ENCODE results near the gene RANBP1. TPM values are rescaled to one million over a fixed set of nuclear protein-coding genes. Genes with fewer than 3 reads are reported as not detected.

Gene RANBP1
- total RNA-seq, 1 donor from 2014 or later, result 133 TPM

DNA sequence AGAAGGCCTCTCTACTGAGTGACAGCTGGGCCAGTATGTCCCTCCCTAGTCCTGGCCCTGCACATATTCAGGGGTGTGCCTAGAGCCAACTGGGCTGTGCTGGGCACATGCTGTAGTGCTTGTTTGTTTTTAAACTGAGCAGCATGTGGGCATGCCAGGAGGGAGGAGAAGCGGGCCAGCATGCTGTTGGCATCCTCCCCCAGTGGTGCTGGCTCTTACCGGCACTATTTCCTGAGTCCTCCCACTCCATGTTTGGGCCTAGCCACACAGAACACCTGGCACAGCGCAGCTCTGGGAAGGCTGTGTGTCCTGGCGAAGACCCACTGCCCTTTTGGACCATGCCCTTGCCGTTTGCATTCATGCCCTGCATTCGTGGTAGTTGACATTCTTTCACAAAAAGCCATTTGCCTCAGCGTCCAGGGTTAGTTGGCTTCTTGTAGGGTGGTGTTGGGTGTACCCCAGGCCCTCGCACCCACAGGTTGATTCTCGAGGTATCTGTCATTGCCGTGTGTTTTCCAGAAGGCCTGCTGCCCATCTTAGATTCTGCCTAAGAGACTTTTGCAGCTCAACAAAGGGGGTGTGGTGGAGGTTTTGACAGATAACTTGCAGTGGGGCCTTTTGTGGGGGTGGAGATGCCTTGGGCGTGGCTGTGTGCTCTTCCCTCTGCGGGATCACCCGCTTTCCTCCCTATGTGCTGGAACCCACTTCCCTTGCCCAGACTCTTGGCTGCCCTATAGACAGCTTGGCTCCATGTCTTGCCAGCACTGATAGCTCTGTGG, 22.3 kb upstream of the RANBP1 start:
- H3K9me3 Mint-ChIP-seq, result peaks cover 2% of the 10 kb centered on the region
- H3K4me3 Mint-ChIP-seq, result no peak overlapping the region
- intact Hi-C loops (cut with micrococcal nuclease), result no loop called here
- ATAC-seq (ENCODE audit: low read depth), result no peak
- no peak for TF ChIP-seq CTCF (IDR thresholded peaks at IDR 0.05)
- no peak overlapping the region for H3K27ac Mint-ChIP-seq
- H3K4me1 Mint-ChIP-seq, result no peaks in the 10 kb centered on the region
- ChIA-PET CTCF (no interaction called here), POLR2A (interaction anchor here (1.7 kb wide), 1 partner anchor 23 kb away, joined by 4 read pairs; the partner anchor contains the start of gene TRMT2A)
- no peak for DNase-seq
- no peaks in the 10 kb centered on the region for H3K27me3 Mint-ChIP-seq
- peaks cover 92% of the 10 kb centered on the region for H3K36me3 Mint-ChIP-seq (ENCODE audit: low read depth)

DNA sequence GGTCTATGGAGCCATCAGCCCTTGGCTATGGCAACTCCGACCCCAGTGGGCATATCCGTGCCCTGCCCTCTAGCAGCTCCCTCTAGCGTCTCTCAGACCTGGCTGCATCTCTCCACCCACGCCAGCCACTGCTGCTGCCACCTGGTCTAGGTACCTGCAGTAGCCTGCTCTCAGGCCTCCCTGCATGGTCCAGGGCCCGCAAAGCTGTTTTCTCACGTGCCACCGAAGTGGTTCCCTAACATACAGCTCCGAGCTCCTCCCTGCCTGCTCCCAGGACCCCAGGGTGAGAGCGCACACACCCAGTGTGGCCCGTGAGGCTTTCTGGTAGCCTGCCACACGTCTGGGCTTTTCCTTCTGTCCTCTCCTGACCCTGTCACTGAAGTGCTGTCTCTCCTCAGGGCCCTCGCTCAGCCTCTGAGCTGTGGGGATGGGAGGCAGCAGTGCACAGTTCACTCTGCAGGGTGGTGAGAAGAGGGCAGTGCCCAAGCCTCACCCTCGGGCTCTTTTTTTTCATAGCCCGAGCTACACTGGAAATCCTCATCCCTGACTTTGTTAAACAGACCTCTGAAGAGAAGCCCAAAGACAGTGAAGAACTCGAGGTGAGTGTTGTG, 21.6 kb upstream of the RANBP1 start:
- ChIA-PET POLR2A (interaction anchor here (1.7 kb wide), 1 partner anchor 23 kb away, joined by 4 read pairs; the partner anchor contains the start of gene TRMT2A), CTCF (no interaction called here)
- no peak overlapping the region for H3K27ac Mint-ChIP-seq
- no peaks in the 10 kb centered on the region for H3K4me1 Mint-ChIP-seq
- DNase-seq, result no peak
- intact Hi-C loops (cut with micrococcal nuclease), result no loop called here
- TF ChIP-seq CTCF (IDR thresholded peaks at IDR 0.05), result no peak
- no peak overlapping the region for H3K4me3 Mint-ChIP-seq
- H3K36me3 Mint-ChIP-seq (ENCODE audit: low read depth), result peaks cover 91% of the 10 kb centered on the region
- H3K9me3 Mint-ChIP-seq, result peaks cover 2% of the 10 kb centered on the region
- ATAC-seq (ENCODE audit: low read depth), result no peak
- H3K27me3 Mint-ChIP-seq, result no peaks in the 10 kb centered on the region

- intact Hi-C loops (cut with micrococcal nuclease), result no loop called here
- Mint-ChIP-seq H3K4me3 (no peak overlapping the region), H3K4me1 (no peaks in the 10 kb centered on the region), H3K27me3 (no peaks in the 10 kb centered on the region), H3K27ac (no peak overlapping the region), H3K9me3 (peaks cover 2% of the 10 kb centered on the region), H3K36me3 (ENCODE audit: low read depth) (peaks cover 92% of the 10 kb centered on the region)
- no peak for TF ChIP-seq CTCF (IDR thresholded peaks at IDR 0.05)
- DNase-seq, result no peak
- CTCF ChIA-PET, result no interaction called here
- no peak for ATAC-seq (ENCODE audit: low read depth)
- POLR2A ChIA-PET, result no interaction called here
Observed at GRCh38 chr22:20095521-20095920, 20.4 kb upstream of the RANBP1 start.

GRCh38 chr22:20096574-20097420, 19.1 kb upstream of the RANBP1 start:
- no peak for DNase-seq
- Mint-ChIP-seq H3K4me3 (no peak overlapping the region), H3K36me3 (ENCODE audit: low read depth) (peaks cover 81% of the 10 kb centered on the region), H3K27me3 (no peaks in the 10 kb centered on the region), H3K9me3 (peaks cover 2% of the 10 kb centered on the region), H3K4me1 (peaks cover 2% of the 10 kb centered on the region), H3K27ac (no peak overlapping the region)
- no peak for ATAC-seq (ENCODE audit: low read depth)
- intact Hi-C loops (cut with micrococcal nuclease), result no loop called here
- ChIA-PET POLR2A (no interaction called here), CTCF (no interaction called here)
- no peak for TF ChIP-seq CTCF (IDR thresholded peaks at IDR 0.05)
